ENCODE data around the gene OPCML. TPM values are rescaled to one million over a fixed set of nuclear protein-coding genes. Genes with fewer than 3 reads are reported as not detected.

Gene OPCML
- total RNA-seq, 1 donor from 2014 or later = not detected

DNA sequence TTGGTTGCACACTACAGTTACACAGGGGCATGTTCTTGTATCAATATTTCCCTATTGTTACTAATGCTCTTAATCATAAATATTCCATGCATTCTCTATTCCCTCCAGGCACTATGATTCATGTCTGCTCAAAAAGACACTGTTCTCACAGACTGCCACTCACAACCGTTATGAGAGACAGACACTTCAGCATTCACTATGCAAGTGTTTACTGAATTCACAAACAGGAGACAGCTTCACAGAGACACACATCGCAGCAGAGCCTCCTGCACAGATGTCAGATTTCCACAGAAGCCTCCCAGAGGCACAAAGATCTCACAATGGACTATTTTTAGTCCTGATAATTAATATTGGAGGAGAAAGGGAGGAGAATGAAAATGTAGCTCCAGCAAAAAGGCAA is 930.4 kb downstream of the OPCML start:
- peaks cover 4% of the 10 kb centered on the region for H3K9me3 Mint-ChIP-seq
- TF ChIP-seq, protein P1, sequence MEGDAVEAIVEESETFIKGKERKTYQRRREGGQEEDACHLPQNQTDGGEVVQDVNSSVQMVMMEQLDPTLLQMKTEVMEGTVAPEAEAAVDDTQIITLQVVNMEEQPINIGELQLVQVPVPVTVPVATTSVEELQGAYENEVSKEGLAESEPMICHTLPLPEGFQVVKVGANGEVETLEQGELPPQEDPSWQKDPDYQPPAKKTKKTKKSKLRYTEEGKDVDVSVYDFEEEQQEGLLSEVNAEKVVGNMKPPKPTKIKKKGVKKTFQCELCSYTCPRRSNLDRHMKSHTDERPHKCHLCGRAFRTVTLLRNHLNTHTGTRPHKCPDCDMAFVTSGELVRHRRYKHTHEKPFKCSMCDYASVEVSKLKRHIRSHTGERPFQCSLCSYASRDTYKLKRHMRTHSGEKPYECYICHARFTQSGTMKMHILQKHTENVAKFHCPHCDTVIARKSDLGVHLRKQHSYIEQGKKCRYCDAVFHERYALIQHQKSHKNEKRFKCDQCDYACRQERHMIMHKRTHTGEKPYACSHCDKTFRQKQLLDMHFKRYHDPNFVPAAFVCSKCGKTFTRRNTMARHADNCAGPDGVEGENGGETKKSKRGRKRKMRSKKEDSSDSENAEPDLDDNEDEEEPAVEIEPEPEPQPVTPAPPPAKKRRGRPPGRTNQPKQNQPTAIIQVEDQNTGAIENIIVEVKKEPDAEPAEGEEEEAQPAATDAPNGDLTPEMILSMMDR (IDR thresholded peaks at IDR 0.05) = no peak
- H3K4me1 Mint-ChIP-seq = no peaks in the 10 kb centered on the region
- H3K27ac Mint-ChIP-seq = no peak overlapping the region
- no peaks in the 10 kb centered on the region for H3K27me3 Mint-ChIP-seq
- intact Hi-C loops (cut with micrococcal nuclease) = no loop called here
- H3K36me3 Mint-ChIP-seq (ENCODE audit: low read depth) = no peaks in the 10 kb centered on the region
- DNase-seq = no peak
- ChIA-PET CTCF (no interaction called here), POLR2A (no interaction called here)
- ATAC-seq (ENCODE audit: low read depth) = no peak
- H3K4me3 Mint-ChIP-seq = no peak overlapping the region

DNA sequence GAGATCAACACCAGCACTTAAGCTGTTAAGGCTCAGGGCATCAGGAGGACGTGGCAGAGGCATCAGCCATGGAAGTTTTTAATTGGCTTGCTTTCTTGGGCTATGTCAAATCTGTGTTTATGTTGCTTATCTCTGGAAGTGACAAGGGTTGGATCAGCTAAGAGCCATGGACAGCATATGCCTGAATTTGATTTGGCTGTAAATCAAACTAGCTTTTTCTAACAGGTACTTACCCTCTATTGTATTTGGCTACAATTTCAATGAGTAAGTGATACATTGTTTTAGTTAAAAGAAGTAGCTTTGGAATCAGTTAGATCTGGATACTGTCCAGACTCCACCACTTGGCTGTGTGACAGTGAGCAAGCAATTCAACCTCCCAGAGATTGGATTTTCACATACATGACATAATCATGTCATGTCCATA is 936.6 kb downstream of the OPCML start:
- TF ChIP-seq, protein P1 (IDR thresholded peaks at IDR 0.05) = no peak
- H3K36me3 Mint-ChIP-seq (ENCODE audit: low read depth) = no peaks in the 10 kb centered on the region
- H3K4me3 Mint-ChIP-seq = no peak overlapping the region
- ChIA-PET POLR2A (no interaction called here), CTCF (no interaction called here)
- DNase-seq (no peak), ATAC-seq (ENCODE audit: low read depth) (no peak)
- intact Hi-C loops (cut with micrococcal nuclease) = no loop called here
- peaks cover 8% of the 10 kb centered on the region for H3K9me3 Mint-ChIP-seq
- H3K27ac Mint-ChIP-seq = no peak overlapping the region
- H3K4me1 Mint-ChIP-seq = no peaks in the 10 kb centered on the region
- no peaks in the 10 kb centered on the region for H3K27me3 Mint-ChIP-seq

DNA sequence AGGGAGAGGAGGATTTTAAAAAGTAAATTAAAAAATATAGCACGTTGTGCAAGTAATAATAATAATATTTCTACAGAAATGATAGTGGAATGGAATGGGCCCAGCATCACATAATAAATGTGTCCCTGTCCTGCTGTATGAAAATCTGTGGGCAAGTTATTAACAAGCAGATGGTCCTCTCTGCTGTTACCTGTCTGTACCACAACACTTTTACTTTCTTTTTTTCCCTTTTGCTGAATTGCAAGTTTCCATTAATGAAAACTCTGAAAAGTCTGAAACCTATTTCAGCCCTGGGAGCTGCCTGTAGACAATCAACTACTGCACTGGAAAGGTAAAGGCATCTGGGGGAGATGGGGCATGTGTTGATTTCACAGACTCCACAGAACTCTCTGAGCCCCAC is 937.1 kb downstream of the OPCML start:
- DNase-seq (no peak), ATAC-seq (ENCODE audit: low read depth) (no peak)
- H3K4me3 Mint-ChIP-seq = no peak overlapping the region
- H3K27ac Mint-ChIP-seq = no peak overlapping the region
- ChIA-PET CTCF (no interaction called here), POLR2A (no interaction called here)
- H3K27me3 Mint-ChIP-seq = no peaks in the 10 kb centered on the region
- intact Hi-C loops (cut with micrococcal nuclease) = no loop called here
- H3K9me3 Mint-ChIP-seq = peaks cover 8% of the 10 kb centered on the region
- TF ChIP-seq, protein P1 (IDR thresholded peaks at IDR 0.05) = no peak
- H3K4me1 Mint-ChIP-seq = no peaks in the 10 kb centered on the region
- no peaks in the 10 kb centered on the region for H3K36me3 Mint-ChIP-seq (ENCODE audit: low read depth)

DNA sequence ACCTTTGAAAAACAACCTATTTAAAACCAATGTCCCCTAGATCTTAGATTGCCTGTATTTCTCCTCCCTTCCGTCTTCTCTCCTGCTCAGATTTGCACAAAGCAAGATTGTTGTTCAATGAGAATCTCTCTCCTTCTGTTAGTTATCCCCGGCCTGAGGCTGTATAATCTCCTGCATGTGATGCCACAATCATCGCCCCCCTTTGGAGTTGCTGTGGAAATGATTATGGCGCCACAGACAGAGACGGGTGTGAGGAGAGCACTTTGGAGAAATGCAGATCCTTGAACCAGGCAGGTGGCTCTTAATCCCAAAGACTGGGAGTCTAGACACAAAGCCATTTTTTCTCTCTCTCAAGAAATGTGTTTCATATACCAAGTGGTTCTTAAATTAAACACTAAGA is 941.3 kb downstream of the OPCML start:
- Mint-ChIP-seq H3K4me1 (no peaks in the 10 kb centered on the region), H3K36me3 (ENCODE audit: low read depth) (no peaks in the 10 kb centered on the region), H3K27me3 (no peaks in the 10 kb centered on the region), H3K27ac (no peak overlapping the region), H3K9me3 (peaks cover 6% of the 10 kb centered on the region), H3K4me3 (no peak overlapping the region)
- ChIA-PET CTCF (no interaction called here), POLR2A (no interaction called here)
- DNase-seq = no peak
- TF ChIP-seq, protein P1 (IDR thresholded peaks at IDR 0.05) = no peak
- intact Hi-C loops (cut with micrococcal nuclease) = no loop called here
- ATAC-seq (ENCODE audit: low read depth) = no peak

DNA sequence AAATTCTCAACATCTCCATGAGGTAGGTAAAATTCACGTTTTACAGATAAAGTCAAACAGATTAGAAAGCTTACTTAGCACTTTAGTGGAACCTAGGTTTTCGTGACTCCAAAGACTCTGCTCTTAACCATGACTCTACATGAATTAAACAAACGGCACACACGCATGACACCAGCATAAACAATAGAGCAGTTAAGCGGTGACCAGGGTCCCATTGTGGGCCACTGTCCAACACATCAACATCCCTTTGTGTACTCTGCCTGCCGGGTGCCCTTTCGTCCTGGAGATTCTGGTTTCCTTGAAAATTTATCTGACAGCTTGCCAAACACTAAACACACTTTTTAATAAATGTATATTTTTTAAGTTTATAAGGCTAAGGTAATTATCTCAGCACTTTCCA is 941.7 kb downstream of the OPCML start:
- Mint-ChIP-seq H3K9me3 (peaks cover 6% of the 10 kb centered on the region), H3K36me3 (ENCODE audit: low read depth) (no peaks in the 10 kb centered on the region), H3K4me1 (no peaks in the 10 kb centered on the region), H3K27ac (no peak overlapping the region), H3K27me3 (no peaks in the 10 kb centered on the region), H3K4me3 (no peak overlapping the region)
- no peak for ATAC-seq (ENCODE audit: low read depth)
- ChIA-PET POLR2A (no interaction called here), CTCF (no interaction called here)
- TF ChIP-seq, protein P1 (IDR thresholded peaks at IDR 0.05) = no peak
- intact Hi-C loops (cut with micrococcal nuclease) = no loop called here
- DNase-seq = no peak

Measured in activated B cell treated with CpG ODN at 0.5 μM for 24 hours (primary cell).